ENCODE results near the gene IFNL4. TPM values are rescaled to one million over a fixed set of nuclear protein-coding genes. Genes with fewer than 3 reads are reported as not detected.
"Not testable (repeated sequence)": the region's sequence is repeated elsewhere in the genome, so short reads cannot be mapped to it uniquely, and the experiment has no call there.

IFNL4 gene
- total and polyA plus RNA-seq, 2 of the 4 experiments (the other 2 are of a cell fraction), result not detected

GRCh38 chr19:39245166-39245565 is 3.5 kb downstream of the IFNL4 start:
- in situ Hi-C loops (cut with MboI; ENCODE audit: low sequenced_read_pairs); H4K8ac ChIP-seq (ENCODE audit: low read depth in 2 of 2, low read length in 2 of 2); H2BK15ac ChIP-seq (ENCODE audit: low read depth, low read length); DNase-seq; H3K9ac ChIP-seq (ENCODE audit: low read depth, low read length); H3K14ac ChIP-seq (replicated peaks; ENCODE audit: low read depth, low read length); intact Hi-C loops (cut with micrococcal nuclease); H2AFZ ChIP-seq (replicated peaks; ENCODE audit: low read length, poor library complexity); BruUV-seq (replicated peaks); H3K56ac ChIP-seq (ENCODE audit: extremely low read depth, insufficient read depth, low read length); H3K9me3 ChIP-seq (ENCODE audit: control insufficient read depth, insufficient read depth, low read length); H3K4ac ChIP-seq (ENCODE audit: low read depth, low read length); H3K4me1 ChIP-seq (ENCODE audit: control insufficient read depth, insufficient read depth, low read length); H2BK5ac ChIP-seq (ENCODE audit: low read depth, low read length, poor library complexity, severe bottlenecking); H3K4me3 ChIP-seq (ENCODE audit: insufficient read depth, low read depth, low read length); H4K20me1 ChIP-seq (ENCODE audit: insufficient read depth, low read length); H2BK20ac ChIP-seq (ENCODE audit: low read depth, low read length); H2AK5ac ChIP-seq (ENCODE audit: low read depth, low read length); H3K36me3 ChIP-seq (ENCODE audit: control insufficient read depth, insufficient read depth, low read length); H4K5ac ChIP-seq (ENCODE audit: low read depth, low read length); H2BK120ac ChIP-seq (ENCODE audit: low read depth, low read length); ATAC-seq (ENCODE audit: low read depth); H2AK9ac ChIP-seq (replicated peaks; ENCODE audit: low read depth, low read length, poor library complexity); H3K18ac ChIP-seq (ENCODE audit: low read depth, low read length); POLR2A ChIA-PET (ENCODE audit: unreplicated experiment); H3K4me2 ChIP-seq (ENCODE audit: low read depth, low read length); H3K23ac ChIP-seq (ENCODE audit: low read depth, low read length); H3K79me1 ChIP-seq (ENCODE audit: low read depth in 1 of 2, low read length in 2 of 2); H4K91ac ChIP-seq (ENCODE audit: insufficient read depth, low read depth, low read length); dilution Hi-C loops (cut with HindIII; ENCODE audit: low sequenced_read_pairs, unreplicated experiment); H3K9me1 ChIP-seq (ENCODE audit: insufficient read depth, low read length); H3K27ac ChIP-seq (ENCODE audit: insufficient read depth, low read length): not testable (repeated sequence)
- H3K27me3 ChIP-seq (ENCODE audit: control insufficient read depth, insufficient read depth, low read length), result peaks cover 34% of the 10 kb centered on the region
- CTCF ChIA-PET, result interaction anchor here (0.5 kb wide), 1 partner anchor 283 kb away, joined by 5 read pairs; no protein-coding TSS in a partner anchor
- WGBS, 2 experiments (ENCODE audit: extremely low coverage in 2 of 2, insufficient read length in 1 of 2), result no CpG with 5 or more reads among the region's 1 CpG

- H3K56ac ChIP-seq (ENCODE audit: extremely low read depth, insufficient read depth, low read length); H3K4me1 ChIP-seq (ENCODE audit: control insufficient read depth, insufficient read depth, low read length); H2AK9ac ChIP-seq (replicated peaks; ENCODE audit: low read depth, low read length, poor library complexity); H2BK5ac ChIP-seq (ENCODE audit: low read depth, low read length, poor library complexity, severe bottlenecking); POLR2A ChIA-PET (ENCODE audit: unreplicated experiment); in situ Hi-C loops (cut with MboI; ENCODE audit: low sequenced_read_pairs); H3K18ac ChIP-seq (ENCODE audit: low read depth, low read length); BruUV-seq (replicated peaks); H3K4me2 ChIP-seq (ENCODE audit: low read depth, low read length); H4K20me1 ChIP-seq (ENCODE audit: insufficient read depth, low read length); H2AK5ac ChIP-seq (ENCODE audit: low read depth, low read length); H2BK120ac ChIP-seq (ENCODE audit: low read depth, low read length); DNase-seq; H4K8ac ChIP-seq (ENCODE audit: low read depth in 2 of 2, low read length in 2 of 2); H3K4me3 ChIP-seq (ENCODE audit: insufficient read depth, low read depth, low read length); H4K5ac ChIP-seq (ENCODE audit: low read depth, low read length); H3K9me1 ChIP-seq (ENCODE audit: insufficient read depth, low read length); ATAC-seq (ENCODE audit: low read depth); H3K23ac ChIP-seq (ENCODE audit: low read depth, low read length); H4K91ac ChIP-seq (ENCODE audit: insufficient read depth, low read depth, low read length); intact Hi-C loops (cut with micrococcal nuclease); H3K79me1 ChIP-seq (ENCODE audit: low read depth in 1 of 2, low read length in 2 of 2); H3K36me3 ChIP-seq (ENCODE audit: control insufficient read depth, insufficient read depth, low read length); H3K27ac ChIP-seq (ENCODE audit: insufficient read depth, low read length); H2BK20ac ChIP-seq (ENCODE audit: low read depth, low read length); H3K9ac ChIP-seq (ENCODE audit: low read depth, low read length); dilution Hi-C loops (cut with HindIII; ENCODE audit: low sequenced_read_pairs, unreplicated experiment); H2BK15ac ChIP-seq (ENCODE audit: low read depth, low read length); H3K9me3 ChIP-seq (ENCODE audit: control insufficient read depth, insufficient read depth, low read length); H3K4ac ChIP-seq (ENCODE audit: low read depth, low read length); H3K14ac ChIP-seq (replicated peaks; ENCODE audit: low read depth, low read length); H2AFZ ChIP-seq (replicated peaks; ENCODE audit: low read length, poor library complexity): not testable (repeated sequence)
- 40% methylated on average over 2 of the region's 12 CpGs; no CpG with 5 or more reads in 1 of the 2 experiments for WGBS, 2 experiments (ENCODE audit: extremely low coverage in 2 of 2, insufficient read length in 1 of 2)
- CTCF ChIA-PET, result interaction anchor here (0.5 kb wide), 1 partner anchor 282 kb away, joined by 5 read pairs; no protein-coding TSS in a partner anchor
- peaks cover 34% of the 10 kb centered on the region for H3K27me3 ChIP-seq (ENCODE audit: control insufficient read depth, insufficient read depth, low read length)
Observed at GRCh38 chr19:39244410-39245100, 4.1 kb downstream of the IFNL4 start, which contains the start of gene IFNL3. TSS of gene IFNL3 (minus strand) at chr19:39245006. CDS start at chr19:39244967, 39 bp downstream.

All from IMR-90 (cell line).